HepG2 (cell line): ENCODE measurements around the gene STX4. TPM values are rescaled to one million over a fixed set of nuclear protein-coding genes. Genes with fewer than 3 reads are reported as not detected.
A peak's percentile ranks its signal among the peaks of the same experiment; 100 is the strongest.

Experiments used
- ATAC-seq: fragments of 200-7000 bp; cut with Tn5 transposase; 3 replicates; pipeline ENCODE4 v1.9.1; 2020; ENCODE audit warnings: mild to moderate bottlenecking, moderate library complexity
- BruUV-seq: library from RNA; stranded (reverse); fragments of 400-500 nt; replicated peaks from 2 replicates; lab custom pipeline; 2021; lab: Mats Ljungman, UMichigan
- CTCF ChIA-PET: fragments of 300-600 bp; formaldehyde crosslinking; extraction: SDS; loops from one replicate; lab custom pipeline; 2021; ENCODE audit warnings: low total read pairs, inconsistent platforms, low intra/inter-chr PET ratio; lab: Yijun Ruan, JAX
- POLR2A ChIA-PET: fragments of 350-600 bp; sonication (Branson Sonifier 250); formaldehyde crosslinking; loops from one replicate; lab custom pipeline; 2020; ENCODE audit warnings: antibody characterized with exemption, inconsistent platforms; lab: Yijun Ruan, JAX
- DNase-seq: peaks from one replicate; pipeline ENCODE4 v3.0.0-alpha.2; 2015; ENCODE audit warnings: low spot score
- FAIRE-seq: peaks from 3 replicates; lab custom pipeline; 2011; peaks lifted over from hg19 to GRCh38; lab: Jason Lieb, UNC
- H2AFZ ChIP-seq: one replicate; pipeline ENCODE4 v1.6.1; 2011; ENCODE audit warnings: low read length, inconsistent platforms
- H3K27ac ChIP-seq: fragments of 300-600 bp; 3 replicates; pipeline ENCODE4 v1.8.0; 2011; ENCODE audit warnings: mixed run types, mild to moderate bottlenecking, mixed read lengths, low read length, inconsistent platforms; ENCODE audit not compliant: insufficient read depth; ENCODE audit errors: extremely low read length
- H3K27me3 ChIP-seq, 2 experiments: fragments of 200-600 bp in 1 of 2; 2 replicates in 1 of 2; 3 replicates in 1 of 2; pipeline versions ENCODE4 v1.6.0 to v1.8.0; 2011; ENCODE audit warnings: low read length in 2 of 2, mild to moderate bottlenecking in 2 of 2, moderate library complexity in 2 of 2, inconsistent platforms in 1 of 2; ENCODE audit not compliant: insufficient read depth in 2 of 2, control insufficient read depth in 1 of 2
- H3K36me3 ChIP-seq, 2 experiments: fragments of 200-600 bp in 1 of 2; replicated peaks in 1 of 2; 2 replicates in 1 of 2; 3 replicates in 1 of 2; pipeline versions ENCODE4 v1.5.1 to v1.8.0; 2011; ENCODE audit warnings: low read length in 2 of 2, inconsistent platforms in 1 of 2; ENCODE audit not compliant: insufficient read depth in 2 of 2, control insufficient read depth in 1 of 2
- H3K4me1 ChIP-seq: 2 replicates; pipeline ENCODE4 v1.5.1; 2012; ENCODE audit warnings: low read length, inconsistent platforms; ENCODE audit not compliant: insufficient read depth
- H3K4me2 ChIP-seq: 2 replicates; pipeline ENCODE4 v1.6.0; 2011; ENCODE audit warnings: low read depth, low read length, inconsistent platforms
- H3K4me3 ChIP-seq, 3 experiments: fragments of 200-600 bp in 1 of 3; sonication (generic), shearing (Covaris generic) in 1 of 3; replicated peaks in 1 of 3; 2 replicates each; pipeline ENCODE4 v1.5.1; 2011 to 2016; ENCODE audit warnings: low read length in 3 of 3, inconsistent platforms in 2 of 3, low read depth in 2 of 3, mild to moderate bottlenecking in 2 of 3, control low read depth in 1 of 3, mixed read lengths in 1 of 3; ENCODE audit not compliant: insufficient read depth in 1 of 3
- H3K79me2 ChIP-seq: one replicate; pipeline ENCODE4 v1.6.1; 2011; ENCODE audit warnings: low read length, inconsistent platforms; ENCODE audit not compliant: insufficient read depth
- H3K9ac ChIP-seq: 2 replicates; pipeline ENCODE4 v1.6.0; 2011; ENCODE audit warnings: mild to moderate bottlenecking, low read depth, low read length, inconsistent platforms; ENCODE audit not compliant: insufficient read depth
- H3K9me3 ChIP-seq: 2 replicates; pipeline ENCODE4 v1.5.1; 2012; ENCODE audit warnings: mild to moderate bottlenecking, low read length
- H4K20me1 ChIP-seq: 2 replicates; pipeline ENCODE4 v1.6.0; 2011; ENCODE audit warnings: inconsistent platforms, mild to moderate bottlenecking, low read length, moderate library complexity; ENCODE audit not compliant: insufficient read depth
- FOSL2 ChIP-seq: sonication (generic); formaldehyde crosslinking; IDR thresholded peaks from 2 replicates; pipeline ENCODE4 v1.4.0; 2020; ENCODE audit warnings: missing genetic modification reagents
- MTERF4 ChIP-seq: sonication (generic); formaldehyde crosslinking; IDR thresholded peaks from 2 replicates; pipeline ENCODE4 v1.8.0; 2023; ENCODE audit warnings: mild to moderate bottlenecking, missing genetic modification reagents
- PPARG ChIP-seq: conservative IDR thresholded peaks from 2 replicates; pipeline ENCODE4 v1.6.1; 2016; ENCODE audit warnings: missing biosample characterization, missing genetic modification reagents
- RBAK ChIP-seq: sonication (generic); formaldehyde crosslinking; IDR thresholded peaks from 2 replicates; pipeline ENCODE4 v1.5.1; 2020; ENCODE audit warnings: mild to moderate bottlenecking, missing genetic modification reagents
- SIN3A ChIP-seq: IDR thresholded peaks from 2 replicates; pipeline ENCODE4 v1.6.1; 2011; ENCODE audit warnings: low read depth, mild to moderate bottlenecking, control low read depth, low read length, borderline replicate concordance
- SKIL ChIP-seq: sonication (generic); formaldehyde crosslinking; IDR thresholded peaks from 2 replicates; pipeline ENCODE4 v1.8.0; 2022; ENCODE audit warnings: missing genetic modification reagents, mild to moderate bottlenecking, moderate library complexity, borderline replicate concordance
- SP140L ChIP-seq: sonication (generic); formaldehyde crosslinking; IDR thresholded peaks from 2 replicates; pipeline ENCODE4 v1.4.0; 2020; ENCODE audit warnings: missing genetic modification reagents, borderline replicate concordance
- TSC22D2 ChIP-seq: sonication (generic); formaldehyde crosslinking; IDR thresholded peaks from 2 replicates; pipeline ENCODE4 v1.5.1; 2020; ENCODE audit warnings: missing genetic modification reagents, mild to moderate bottlenecking, borderline replicate concordance
- ZBED4 ChIP-seq: sonication (generic); formaldehyde crosslinking; IDR thresholded peaks from 2 replicates; pipeline ENCODE4 v1.4.0; 2020; ENCODE audit warnings: missing genetic modification reagents, borderline replicate concordance
- ZNF280B ChIP-seq: sonication (generic); formaldehyde crosslinking; IDR thresholded peaks from 2 replicates; pipeline ENCODE4 v1.5.0; 2020; ENCODE audit warnings: missing genetic modification reagents, mild to moderate bottlenecking, borderline replicate concordance
- ZNF703 ChIP-seq: sonication (generic); formaldehyde crosslinking; IDR thresholded peaks from 2 replicates; pipeline ENCODE4 v1.5.1; 2020; ENCODE audit warnings: missing genetic modification reagents, mild to moderate bottlenecking, moderate library complexity, borderline replicate concordance
- ZNF746 ChIP-seq: sonication (generic); formaldehyde crosslinking; IDR thresholded peaks from 2 replicates; pipeline ENCODE4 v1.8.0; 2022; ENCODE audit warnings: mild to moderate bottlenecking, missing genetic modification reagents
- WGBS: methylation state at CpG from one replicate; pipeline ENCODE4 v1.1.6; 2017; ENCODE audit warnings: low lambda C conversion rate; 5-methylcytosine and 5-hydroxymethylcytosine counted together
- in situ Hi-C: cut with HindIII; loops from 2 replicates; pipeline ENCODE4 v1.10.0; 2017; ENCODE audit warnings: low pct_unique_long_range_greater_than_20kb; ENCODE audit not compliant: extremely low pct_ligation_motif_present
- intact Hi-C: fragments of 100-400 bp; cut with micrococcal nuclease; formaldehyde crosslinking; loops from one replicate; pipeline ENCODE4 v1.10.0; 2022; ENCODE audit not compliant: unreplicated experiment
- polyA plus RNA-seq, 8 experiments: library from polyadenylated mRNA; depleted of rRNA in 3 of 8; stranded (reverse) in 7 of 8; unstranded in 1 of 8; fragments of >200 nt; fragmentation: Illumina TruSeq in 4 of 8; extraction: Trizol in 4 of 8; gene quantifications; 2 replicates each; pipeline versions ENCODE4 v1.2.1 to v1.2.3, GENCODE V29; 2011 to 2016; ENCODE audit warnings: low read depth in 4 of 8, missing spikeins in 1 of 8, mixed read lengths in 1 of 8; ENCODE audit not compliant: insufficient read depth in 1 of 8
- total RNA-seq, 5 experiments: library from RNA; depleted of rRNA; stranded (reverse); fragments of >200 nt; fragmentation: Illumina TruSeq; extraction: Trizol; gene quantifications; 2 replicates each; pipeline ENCODE4 v1.2.3, GENCODE V29; 2016; ENCODE audit warnings: low read depth in 1 of 5

The STX4 gene
- total and polyA plus RNA-seq, 2 of the 13 experiments (the other 11 are each of a cell fraction or from before 2014, with no cell fraction given), result 29.2 to 34.6 TPM

GRCh38 chr16:31071861-31072260 is 38.5 kb downstream of the STX4 start (continued):
- no peak for TF ChIP-seq ZNF746 (CRISPR knock-in tag)
- TF ChIP-seq SKIL, result no peak
- no peak for TF ChIP-seq RBAK (CRISPR knock-in tag)
- TF ChIP-seq SP140L (CRISPR knock-in tag), result no peak

GRCh38 chr16:31072540-31073141 is 39.3 kb downstream of the STX4 start:
- H3K4me3 ChIP-seq, result peak overlapping the region; percentile 75 to 97 (median 90)
- no peaks in the 10 kb centered on the region for H4K20me1 ChIP-seq
- H3K4me2 ChIP-seq, result peak overlapping the region; percentile 78
- H3K4me1 ChIP-seq, result peaks cover 22% of the 10 kb centered on the region
- CTCF ChIA-PET, result interaction anchor here (1.7 kb wide), 1 partner anchor 87 kb away, joined by 8 read pairs; the partner anchor contains the start of gene HSD3B7
- H3K9ac ChIP-seq, result peak overlapping the region; percentile 88
- FAIRE-seq (no peak), DNase-seq (peak; percentile 27), ATAC-seq (peak; percentile 10)
- H3K27me3 ChIP-seq, result no peaks in the 10 kb centered on the region; a peak in 1 of 5 replicates
- H3K79me2 ChIP-seq, result peaks cover 49% of the 10 kb centered on the region
- peak overlapping the region; percentile 83 for H3K27ac ChIP-seq
- POLR2A ChIA-PET, result interaction anchor here (0.7 to 2.4 kb wide), 7 partner anchors 29 to 640 kb away, joined by 3 to 56 read pairs (median 24); partner anchors contain the start of genes FUS, HSD3B7 and KAT8
- WGBS, result 1% methylated on average over 15 of the region's 27 CpGs
- no peak overlapping the region for H2AFZ ChIP-seq
- BruUV-seq, result no TSS peak
- in situ Hi-C loops, result loop anchor here (5.0 kb wide), 2 partner anchors 40 to 85 kb away; partner anchors contain the start of genes HSD3B7 and STX4
- H3K36me3 ChIP-seq, result peaks cover 6 to 19% of the 10 kb centered on the region in 2 experiments; a peak in 4 of 5 replicates
- intact Hi-C loops, result loop anchor here (1.0 to 2.0 kb wide), 2 partner anchors 45 to 46 kb away; partner anchors contain the start of gene KAT8
- H3K9me3 ChIP-seq, result no peaks in the 10 kb centered on the region
- TF ChIP-seq MTERF4 (CRISPR knock-in tag), result peak; percentile 36; the same call in 1 of the 2 replicates
- TF ChIP-seq SIN3A, result no peak
- no peak for TF ChIP-seq ZBED4 (CRISPR knock-in tag)
- TF ChIP-seq FOSL2 (CRISPR knock-in tag), result peak; percentile 9; the same call in 1 of the 2 replicates
- 0 out of 2 replicates have a peak, but pooled peaks have one; percentile 19 for TF ChIP-seq ZNF703 (CRISPR knock-in tag)
- no peak for TF ChIP-seq PPARG (CRISPR knock-in tag)
- peak; percentile 82; the same call in 1 of the 2 replicates for TF ChIP-seq ZNF280B (CRISPR knock-in tag)
- 0 out of 2 replicates have a peak, but pooled peaks have one; percentile 18 for TF ChIP-seq TSC22D2 (CRISPR knock-in tag)
